NCI-H524 (cell line): ENCODE measurements around the gene PHAF1.

Experiments used
- DNase-seq, 2 experiments: peaks; one replicate each; lab custom pipeline; 2025; lab: John Stamatoyannopoulos, UW

Gene PHAF1

DNA sequence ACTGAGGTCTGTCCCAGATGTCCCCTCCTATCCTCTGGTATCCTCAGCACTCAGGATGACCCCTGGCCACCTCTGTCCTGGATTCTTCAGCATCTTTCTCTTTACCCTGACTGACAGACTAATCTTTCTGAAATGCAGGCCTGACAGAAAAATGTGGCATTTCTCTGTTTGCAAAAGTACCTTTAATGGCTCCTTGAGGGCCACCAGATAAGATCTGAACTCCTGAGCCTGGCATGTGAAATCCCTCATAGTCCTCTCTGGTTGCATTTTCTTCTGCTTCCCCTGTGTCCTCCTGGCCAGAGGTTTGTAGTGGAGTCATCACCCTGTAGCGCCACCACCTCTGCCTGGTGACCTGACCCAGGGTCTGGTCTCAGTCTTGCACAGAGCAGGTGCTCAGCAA, 87.1 kb downstream of the PHAF1 start:
- no peak for DNase-seq

DNA sequence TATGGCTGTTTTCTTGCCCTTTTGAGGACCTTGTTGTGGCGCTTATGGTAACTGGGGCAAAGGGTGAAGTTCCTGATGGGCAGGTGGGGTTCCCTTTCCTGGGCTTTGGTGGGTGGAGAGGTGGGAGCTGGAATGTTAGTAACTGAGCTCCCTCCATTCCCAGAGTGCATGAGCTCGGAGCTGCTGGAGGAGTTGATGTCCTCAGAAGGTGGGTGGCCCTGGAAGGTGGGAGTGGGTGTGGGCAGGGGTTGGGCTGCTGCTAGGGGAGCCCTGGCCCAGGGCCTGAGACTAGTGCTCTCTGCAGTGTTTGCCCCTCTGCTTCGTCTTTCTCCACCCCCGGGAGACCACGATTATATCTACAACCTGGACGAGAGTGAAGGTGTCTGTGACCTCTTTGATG, 88.0 kb downstream of the PHAF1 start:
- DNase-seq, result no peak
